ENCODE data around the gene RBBP8NL.

Gene RBBP8NL

DNA sequence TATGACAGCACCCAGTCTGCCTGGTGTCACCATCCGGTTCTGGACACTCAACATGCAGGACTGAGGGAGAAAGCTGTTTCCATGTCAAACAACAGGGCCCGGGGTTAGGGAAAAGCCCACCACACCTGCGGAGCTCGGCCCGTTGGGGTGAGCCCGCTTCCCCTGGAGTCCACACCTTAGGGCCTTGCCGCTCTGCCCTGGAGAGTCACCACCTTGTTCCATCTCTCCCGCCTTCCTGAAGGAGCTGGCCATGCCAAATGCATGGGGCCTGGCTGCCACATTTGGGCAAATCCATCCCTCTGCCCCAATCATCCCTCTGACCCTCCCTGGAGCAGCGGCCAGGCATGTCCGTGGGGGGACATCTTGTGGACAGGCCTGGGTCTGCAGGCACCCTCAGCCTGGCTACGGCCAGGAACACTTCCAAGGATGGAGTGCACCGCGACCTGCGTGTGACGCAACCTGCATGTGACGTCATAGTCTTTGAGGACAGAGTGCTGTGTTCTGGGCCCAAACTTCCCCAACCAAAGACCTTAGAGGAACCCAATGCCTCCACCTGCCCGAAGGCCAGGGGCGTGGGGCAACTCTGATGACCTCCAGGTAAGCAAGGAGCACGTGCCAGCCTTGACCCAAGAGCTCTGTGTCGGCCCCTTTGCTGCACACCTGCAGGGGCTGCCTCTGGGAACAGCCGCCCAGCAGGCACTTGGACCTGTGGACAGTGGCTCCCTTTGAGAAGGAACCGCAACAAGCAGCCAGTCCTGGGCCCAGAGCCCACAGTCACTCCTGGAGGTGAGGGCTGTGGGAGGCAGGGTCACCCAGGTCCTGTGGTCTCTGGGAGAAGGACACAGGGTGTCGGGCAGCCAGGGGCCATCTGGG lies 22.0 kb downstream of the RBBP8NL start:
- no peak for DNase-seq

GRCh38 chr20:62404761-62405107 lies 22.6 kb downstream of the RBBP8NL start:
- DNase-seq = no peak

- DNase-seq = no peak
Observed at GRCh38 chr20:62404112-62404665, 23.1 kb downstream of the RBBP8NL start.

DNA sequence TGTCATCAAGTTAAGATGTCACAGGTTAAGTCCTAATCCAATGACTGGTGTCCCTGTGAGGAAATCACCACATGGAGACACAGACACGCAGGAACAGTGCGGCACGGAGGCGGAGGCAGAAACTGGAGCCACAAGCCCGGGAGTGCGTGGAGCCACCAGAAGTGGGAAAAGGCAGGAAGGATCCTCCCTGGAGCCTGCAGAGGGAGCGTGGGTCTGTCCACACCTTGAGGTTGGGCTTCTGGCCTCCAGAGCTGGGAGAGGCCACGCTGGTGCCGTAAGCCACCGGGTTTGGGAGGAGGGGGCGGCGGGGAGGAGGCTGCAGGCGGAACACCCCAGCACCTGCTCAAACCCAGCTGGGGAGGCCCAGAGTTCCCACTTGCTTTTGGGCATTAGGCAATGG lies 24.0 kb downstream of the RBBP8NL start:
- DNase-seq = no peak

GRCh38 chr20:62402456-62403150 lies 24.7 kb downstream of the RBBP8NL start:
- no peak for DNase-seq

- DNase-seq = no peak
Observed at GRCh38 chr20:62401331-62401779, 26.0 kb downstream of the RBBP8NL start.

GRCh38 chr20:62400541-62400940 lies 26.8 kb downstream of the RBBP8NL start:
- DNase-seq = no peak

- DNase-seq = no peak
Observed at GRCh38 chr20:62400021-62400420, 27.3 kb downstream of the RBBP8NL start.

DNA sequence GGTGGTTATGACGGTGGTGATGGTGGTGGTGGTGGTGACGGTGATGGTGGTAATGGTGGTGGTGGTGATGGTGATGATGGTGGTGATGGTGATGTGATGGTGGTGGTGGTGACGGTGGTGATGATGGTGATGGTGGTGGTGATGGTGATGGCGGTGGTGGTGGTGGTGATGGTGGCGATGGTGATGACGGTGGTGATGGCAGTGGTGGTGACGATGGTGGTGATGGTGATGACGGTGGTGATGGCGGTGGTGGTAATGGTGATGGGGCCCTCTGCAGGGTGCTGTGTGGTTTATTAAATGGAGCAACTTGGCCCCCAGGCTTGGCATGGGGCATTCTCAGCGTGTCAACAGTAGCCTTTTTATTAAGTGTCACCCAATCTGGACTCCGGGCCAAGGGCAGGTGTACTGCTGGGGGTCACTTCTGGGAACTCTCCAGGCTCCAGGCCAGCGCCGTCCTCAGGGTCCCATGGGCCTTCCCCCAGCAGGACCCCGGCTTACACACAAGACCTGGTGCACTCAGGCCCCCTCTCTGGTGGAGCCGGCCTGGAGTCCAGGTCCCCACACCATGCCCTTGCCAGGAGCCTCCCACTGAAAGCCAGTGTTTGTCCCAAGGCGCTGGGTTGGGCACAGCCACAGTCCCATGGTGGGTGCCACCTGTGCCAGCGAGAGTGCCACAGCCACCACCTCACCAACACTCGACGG lies 29.1 kb downstream of the RBBP8NL start:
- DNase-seq = no peak

GRCh38 chr20:62396367-62397239 lies 30.7 kb downstream of the RBBP8NL start:
- DNase-seq = no peak

- DNase-seq = no peak
Observed at GRCh38 chr20:62395311-62396242, 31.8 kb downstream of the RBBP8NL start.

DNA sequence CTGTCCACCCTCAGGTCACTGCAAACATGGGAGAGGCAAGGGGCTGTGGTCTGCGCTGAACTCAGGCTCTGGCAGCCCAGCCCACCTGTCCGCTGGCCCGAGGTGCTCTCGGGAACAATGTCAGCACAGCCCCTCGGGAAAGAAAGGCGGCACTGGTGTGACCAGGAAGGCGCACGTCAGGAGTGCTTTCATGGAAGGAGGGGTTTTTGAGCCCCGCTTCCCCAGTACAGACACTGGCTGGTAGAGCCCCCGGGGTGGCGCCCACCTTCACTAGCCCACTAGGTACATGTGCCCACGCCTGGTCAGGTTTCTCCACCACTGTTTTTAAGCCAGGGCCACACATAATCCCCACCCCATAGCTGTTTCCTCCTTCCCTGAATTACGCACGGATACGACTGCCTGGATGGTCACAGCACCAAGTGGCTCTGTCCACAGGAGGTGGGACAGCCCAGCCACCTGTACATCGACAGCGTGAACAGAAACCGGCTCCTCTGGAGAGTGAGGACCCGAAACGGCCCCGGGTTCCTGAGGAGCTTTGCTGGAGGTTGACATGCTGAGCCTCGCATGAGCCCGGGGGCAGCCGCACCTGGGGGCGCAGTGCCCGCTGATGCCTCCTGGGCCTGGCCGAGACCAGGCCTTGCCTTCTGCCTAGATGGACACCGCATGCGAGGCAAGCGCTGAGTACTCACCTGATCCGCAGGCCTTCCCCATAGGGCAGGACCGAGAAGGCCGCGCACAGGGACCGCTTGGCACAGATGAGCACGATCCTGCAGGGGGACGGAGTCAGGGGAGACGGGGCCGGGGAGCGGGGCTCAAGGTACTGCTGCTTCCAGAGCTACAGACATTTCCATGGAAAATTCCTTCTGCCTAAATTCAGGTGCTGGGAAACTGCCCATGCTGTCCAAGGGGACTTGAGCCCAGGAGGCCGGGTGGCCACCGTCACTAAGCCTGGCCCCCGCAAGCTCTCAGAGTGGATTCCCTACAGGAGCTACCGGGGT lies 32.8 kb downstream of the RBBP8NL start:
- DNase-seq = no peak

GRCh38 chr20:62393830-62394229 lies 33.5 kb downstream of the RBBP8NL start:
- no peak for DNase-seq

DNA sequence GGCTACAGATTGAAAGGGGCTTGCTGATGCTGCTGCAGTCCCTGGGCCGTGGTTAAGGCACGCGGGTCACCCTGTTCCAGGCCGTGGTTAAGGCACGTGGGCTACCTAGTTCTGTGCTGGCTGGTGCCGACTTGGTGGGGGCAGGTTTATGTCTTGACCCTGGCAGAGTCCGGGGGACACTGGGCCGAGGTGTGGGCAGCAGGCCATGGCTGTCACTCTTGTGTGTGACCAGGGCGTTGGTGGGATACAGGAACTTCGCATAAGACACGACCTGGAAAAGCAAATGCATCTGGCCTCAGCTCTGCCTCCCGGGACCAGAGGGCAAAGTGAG lies 34.0 kb downstream of the RBBP8NL start:
- no peak for DNase-seq

DNA sequence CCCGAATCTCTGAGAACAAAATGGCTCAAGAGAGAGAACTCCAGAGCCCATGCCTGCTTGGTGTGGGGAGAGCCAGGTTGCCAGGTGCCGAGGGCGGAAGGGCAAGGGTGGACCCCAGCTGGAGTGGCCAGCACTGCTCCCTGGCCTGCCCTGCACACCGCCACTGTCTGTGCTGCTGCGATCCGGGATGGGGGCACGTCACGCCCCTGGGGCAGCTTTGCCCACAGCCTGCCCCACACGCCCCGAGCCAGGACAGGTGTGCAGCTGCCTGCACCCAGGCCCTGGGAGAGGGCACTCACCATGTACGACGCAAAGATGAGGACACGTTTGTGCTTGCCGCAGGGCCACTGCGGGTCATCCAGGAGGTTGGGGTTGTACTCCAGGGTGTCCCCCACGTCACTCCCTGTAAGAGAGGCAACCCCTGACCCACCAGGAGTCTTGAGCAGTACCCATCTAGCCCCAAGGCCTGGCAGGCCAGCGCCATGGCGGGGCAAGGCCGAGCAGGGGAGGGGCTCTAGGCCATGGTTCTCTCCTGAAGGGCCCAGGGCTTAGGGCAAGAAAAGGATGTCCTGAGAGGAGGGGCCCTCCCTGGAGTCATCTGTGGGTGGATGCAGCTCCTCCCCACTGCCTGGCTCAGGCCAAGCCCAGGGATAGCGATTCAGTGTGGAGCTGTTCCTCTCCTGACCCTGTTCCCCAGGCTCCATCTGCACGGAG lies 34.6 kb downstream of the RBBP8NL start:
- DNase-seq = no peak

GRCh38 chr20:62392077-62392418 lies 35.3 kb downstream of the RBBP8NL start:
- DNase-seq = no peak

DNA sequence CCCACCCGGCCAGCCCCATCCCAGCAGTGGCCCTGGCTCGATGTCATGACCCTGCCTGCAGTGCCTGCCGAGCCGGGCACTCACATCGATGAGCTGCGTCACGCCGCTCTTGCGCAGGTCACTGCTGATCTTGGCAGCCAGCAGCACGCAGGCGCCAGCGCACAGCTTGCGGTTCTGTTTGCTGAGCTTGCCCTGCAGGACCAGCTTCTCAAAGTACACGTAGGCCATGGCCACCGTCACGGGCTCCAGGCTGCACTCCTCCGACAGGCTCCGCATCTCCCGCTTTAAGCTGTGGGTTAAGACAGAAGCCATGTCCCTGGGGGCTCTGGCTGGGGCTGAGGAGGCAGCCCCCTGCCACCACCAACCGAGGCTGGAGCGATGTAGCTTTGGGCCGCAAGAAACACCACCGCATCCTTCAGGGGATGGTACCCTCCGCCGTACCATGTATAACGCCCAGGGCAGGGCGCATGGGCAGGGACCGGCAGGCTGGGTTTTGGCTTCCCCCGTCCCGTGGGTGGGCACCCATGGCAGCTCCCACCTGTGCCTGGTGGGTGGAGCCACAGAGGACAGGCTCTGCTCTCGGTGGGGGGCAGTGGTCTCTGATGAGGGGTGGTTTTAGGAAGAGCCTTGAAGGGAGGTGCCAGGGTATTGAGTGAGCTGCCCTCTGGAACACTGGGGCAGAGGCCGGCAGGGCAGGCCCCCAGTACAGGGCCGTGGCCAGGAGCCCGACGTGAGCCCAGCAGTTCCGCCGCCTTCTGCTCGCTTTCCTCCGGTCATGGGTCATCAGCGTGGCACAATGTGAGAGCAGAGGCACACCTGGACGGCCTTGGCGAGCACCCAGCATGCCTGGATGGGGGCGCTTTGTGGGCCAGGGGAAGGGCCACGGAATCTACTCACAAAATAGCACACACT lies 35.9 kb downstream of the RBBP8NL start:
- no peak for DNase-seq
